Neural progenitor cell (in vitro differentiated cells): ENCODE data around the gene LARGE1. TPM values are rescaled to one million over a fixed set of nuclear protein-coding genes. Genes with fewer than 3 reads are reported as not detected.

Source experiments
- DNase-seq: peaks from one replicate; pipeline ENCODE4 v3.0.0-alpha.2; 2016; ENCODE audit warnings: low spot score
- H2AFZ ChIP-seq: fragments of 200-600 bp; sonication (generic); replicated peaks from 2 replicates; pipeline ENCODE4 v1.6.1; 2016; ENCODE audit warnings: antibody characterized with exemption
- H3F3A ChIP-seq: fragments of 200-600 bp; sonication (generic); 2 replicates; pipeline ENCODE4 v1.6.1; 2016; ENCODE audit warnings: antibody characterized with exemption, low read depth
- H3K27ac ChIP-seq: fragments of 200-600 bp; sonication (generic); 2 replicates; pipeline ENCODE4 v1.5.1; 2016; ENCODE audit warnings: mild to moderate bottlenecking
- H3K27me3 ChIP-seq: fragments of 200-600 bp; sonication (generic); 2 replicates; pipeline ENCODE4 v1.6.1; 2016; ENCODE audit warnings: mild to moderate bottlenecking, moderate library complexity
- H3K36me3 ChIP-seq: fragments of 200-600 bp; sonication (generic); 2 replicates; pipeline ENCODE4 v1.5.1; 2016
- H3K4me1 ChIP-seq: fragments of 200-600 bp; sonication (generic); 2 replicates; pipeline ENCODE4 v1.6.1; 2016; ENCODE audit warnings: mixed run types
- H3K4me2 ChIP-seq: fragments of 200-600 bp; sonication (generic); 2 replicates; pipeline ENCODE4 v1.6.1; 2016
- H3K4me3 ChIP-seq: fragments of 200-600 bp; sonication (generic); 2 replicates; pipeline ENCODE4 v1.5.1; 2016
- H3K79me2 ChIP-seq: fragments of 200-600 bp; sonication (generic); 2 replicates; pipeline ENCODE4 v1.6.1; 2016; ENCODE audit warnings: low read depth
- H3K9ac ChIP-seq: fragments of 200-600 bp; sonication (generic); 2 replicates; pipeline ENCODE4 v1.6.1; 2016
- H3K9me3 ChIP-seq: fragments of 200-600 bp; sonication (generic); 2 replicates; pipeline ENCODE4 v1.5.1; 2016; ENCODE audit warnings: low read depth
- H4K20me1 ChIP-seq: fragments of 200-600 bp; sonication (generic); 2 replicates; pipeline ENCODE4 v1.6.1; 2016; ENCODE audit warnings: low read depth
- H3K27ac Mint-ChIP-seq: 3 replicates; pipeline ENCODE4 v1.8.0; 2021; ENCODE audit warnings: mixed read lengths
- H3K27me3 Mint-ChIP-seq: 2 replicates; pipeline ENCODE4 v1.8.0; 2022; ENCODE audit warnings: low read depth, mild to moderate bottlenecking, inconsistent platforms, moderate library complexity, mixed read lengths; ENCODE audit not compliant: insufficient read depth
- H3K36me3 Mint-ChIP-seq: 3 replicates; pipeline ENCODE4 v1.8.0; 2021; ENCODE audit warnings: mixed read lengths
- H3K4me1 Mint-ChIP-seq: 3 replicates; pipeline ENCODE4 v1.8.0; 2021; ENCODE audit warnings: mixed read lengths
- H3K4me3 Mint-ChIP-seq: 3 replicates; pipeline ENCODE4 v1.8.0; 2021; ENCODE audit warnings: mild to moderate bottlenecking, moderate library complexity, mixed read lengths
- H3K9me3 Mint-ChIP-seq: 3 replicates; pipeline ENCODE4 v1.8.0; 2020; ENCODE audit warnings: mixed read lengths
- EZH2 ChIP-seq: fragments of 200-600 bp; sonication (generic); IDR thresholded peaks from 2 replicates; pipeline ENCODE4 v1.6.1; 2017; ENCODE audit warnings: antibody characterized with exemption, mild to moderate bottlenecking, moderate library complexity
- EZH2phosphoT487 ChIP-seq: fragments of 200-600 bp; sonication (generic); IDR thresholded peaks from 2 replicates; pipeline ENCODE4 v1.6.1; 2017; ENCODE audit warnings: antibody characterized with exemption
- total RNA-seq: library from RNA; depleted of rRNA; stranded (reverse); fragments of >200 nt; gene quantifications from 2 replicates; pipeline ENCODE4 v1.2.3, GENCODE V29; 2015; ENCODE audit warnings: low replicate concordance
- TF ChIP-seq, protein P1 (sequence below): fragments of 200-600 bp; sonication (generic); IDR thresholded peaks from 2 replicates; pipeline ENCODE4 v1.5.1; 2017; ENCODE audit warnings: antibody characterized with exemption, mild to moderate bottlenecking

The LARGE1 gene
- total RNA-seq, 1 donor from 2014 or later, result 24.9 TPM

- DNase-seq, result no peak
- Histone ChIP-seq H3K4me2 (no peak overlapping the region), H3K4me3 (no peak overlapping the region), H3K36me3 (no peaks in the 10 kb centered on the region), H3K9me3 (no peaks in the 10 kb centered on the region), H3K27me3 (no peaks in the 10 kb centered on the region), H3F3A (no peaks in the 10 kb centered on the region), H4K20me1 (no peaks in the 10 kb centered on the region), H2AFZ (no peak overlapping the region), H3K9ac (no peak overlapping the region), H3K79me2 (no peaks in the 10 kb centered on the region), H3K27ac (no peak overlapping the region), H3K4me1 (no peaks in the 10 kb centered on the region)
- H3K4me1 Mint-ChIP-seq, result no peaks in the 10 kb centered on the region
- no peak overlapping the region for H3K27ac Mint-ChIP-seq
- no peak overlapping the region for H3K4me3 Mint-ChIP-seq
- TF ChIP-seq, protein P1, sequence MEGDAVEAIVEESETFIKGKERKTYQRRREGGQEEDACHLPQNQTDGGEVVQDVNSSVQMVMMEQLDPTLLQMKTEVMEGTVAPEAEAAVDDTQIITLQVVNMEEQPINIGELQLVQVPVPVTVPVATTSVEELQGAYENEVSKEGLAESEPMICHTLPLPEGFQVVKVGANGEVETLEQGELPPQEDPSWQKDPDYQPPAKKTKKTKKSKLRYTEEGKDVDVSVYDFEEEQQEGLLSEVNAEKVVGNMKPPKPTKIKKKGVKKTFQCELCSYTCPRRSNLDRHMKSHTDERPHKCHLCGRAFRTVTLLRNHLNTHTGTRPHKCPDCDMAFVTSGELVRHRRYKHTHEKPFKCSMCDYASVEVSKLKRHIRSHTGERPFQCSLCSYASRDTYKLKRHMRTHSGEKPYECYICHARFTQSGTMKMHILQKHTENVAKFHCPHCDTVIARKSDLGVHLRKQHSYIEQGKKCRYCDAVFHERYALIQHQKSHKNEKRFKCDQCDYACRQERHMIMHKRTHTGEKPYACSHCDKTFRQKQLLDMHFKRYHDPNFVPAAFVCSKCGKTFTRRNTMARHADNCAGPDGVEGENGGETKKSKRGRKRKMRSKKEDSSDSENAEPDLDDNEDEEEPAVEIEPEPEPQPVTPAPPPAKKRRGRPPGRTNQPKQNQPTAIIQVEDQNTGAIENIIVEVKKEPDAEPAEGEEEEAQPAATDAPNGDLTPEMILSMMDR, result no peak
- no peak for TF ChIP-seq EZH2phosphoT487
- no peak for TF ChIP-seq EZH2
- no peaks in the 10 kb centered on the region for H3K9me3 Mint-ChIP-seq
- H3K36me3 Mint-ChIP-seq, result no peaks in the 10 kb centered on the region
- H3K27me3 Mint-ChIP-seq, result peaks cover 2% of the 10 kb centered on the region
These were observed 472.5 kb downstream of the LARGE1 start for GRCh38 chr22:33447733-33448132.

- Histone ChIP-seq H3K27ac (no peak overlapping the region), H3K9ac (no peak overlapping the region), H4K20me1 (no peaks in the 10 kb centered on the region), H3F3A (no peaks in the 10 kb centered on the region), H3K36me3 (no peaks in the 10 kb centered on the region), H3K4me2 (no peak overlapping the region), H3K79me2 (no peaks in the 10 kb centered on the region), H3K4me3 (no peak overlapping the region), H3K27me3 (no peaks in the 10 kb centered on the region), H3K9me3 (no peaks in the 10 kb centered on the region), H2AFZ (no peak overlapping the region), H3K4me1 (no peaks in the 10 kb centered on the region)
- H3K4me1 Mint-ChIP-seq, result peaks cover 3% of the 10 kb centered on the region
- H3K36me3 Mint-ChIP-seq, result no peaks in the 10 kb centered on the region
- no peak overlapping the region for H3K4me3 Mint-ChIP-seq
- TF ChIP-seq EZH2 (no peak), EZH2phosphoT487 (no peak)
- TF ChIP-seq, protein P1, result no peak
- no peaks in the 10 kb centered on the region for H3K9me3 Mint-ChIP-seq
- no peaks in the 10 kb centered on the region for H3K27me3 Mint-ChIP-seq
- H3K27ac Mint-ChIP-seq, result no peak overlapping the region
- DNase-seq, result no peak
These were observed 476.6 kb downstream of the LARGE1 start for GRCh38 chr22:33443683-33444082.

DNA sequence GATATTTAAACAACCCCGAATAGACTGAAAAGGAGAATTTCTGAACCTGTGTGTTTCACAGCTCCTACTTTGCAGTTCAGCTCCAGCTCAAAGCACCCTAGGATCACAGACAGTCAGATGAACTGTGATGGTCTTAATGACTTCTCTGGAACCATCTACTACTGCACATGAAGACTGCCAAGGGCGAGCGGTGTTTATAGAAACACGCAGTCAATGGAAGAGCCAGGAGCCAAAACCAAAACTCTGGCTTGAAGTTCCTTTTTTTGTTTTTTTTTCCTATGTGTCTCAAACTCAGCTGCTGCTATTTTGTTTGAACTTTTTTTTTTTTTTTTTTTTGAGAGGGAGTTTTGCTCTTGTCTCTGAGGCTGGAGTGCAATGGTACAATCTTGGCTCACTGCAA is 479.5 kb downstream of the LARGE1 start:
- H3K27me3 Mint-ChIP-seq, result peaks cover 3% of the 10 kb centered on the region
- no peaks in the 10 kb centered on the region for H3K9me3 Mint-ChIP-seq

More for the DNA sequence above, 479.5 kb downstream of the LARGE1 start:
- Histone ChIP-seq H3K4me3 (no peak overlapping the region), H3K9ac (no peak overlapping the region), H3F3A (no peaks in the 10 kb centered on the region), H4K20me1 (no peaks in the 10 kb centered on the region), H3K9me3 (no peaks in the 10 kb centered on the region), H2AFZ (no peak overlapping the region), H3K79me2 (no peaks in the 10 kb centered on the region), H3K27ac (no peak overlapping the region), H3K27me3 (no peaks in the 10 kb centered on the region), H3K4me1 (no peaks in the 10 kb centered on the region), H3K36me3 (no peaks in the 10 kb centered on the region), H3K4me2 (no peak overlapping the region)
- Mint-ChIP-seq H3K4me3 (no peak overlapping the region), H3K36me3 (no peaks in the 10 kb centered on the region), H3K27ac (no peak overlapping the region), H3K4me1 (peaks cover 3% of the 10 kb centered on the region)
- TF ChIP-seq EZH2phosphoT487 (no peak), EZH2 (no peak)
- TF ChIP-seq, protein P1, result no peak
- DNase-seq, result no peak
